SK-MEL-5 (cell line): ENCODE measurements around the gene PRX. TPM values are rescaled to one million over a fixed set of nuclear protein-coding genes. Genes with fewer than 3 reads are reported as not detected.
"Not testable (repeated sequence)": the region's sequence is repeated elsewhere in the genome, so short reads cannot be mapped to it uniquely, and the experiment has no call there.

Experiments used
- DNase-seq: peaks from one replicate; pipeline ENCODE4 v3.0.0-alpha.2; 2016; ENCODE audit warnings: low read depth, low spot score
- in situ Hi-C: cut with HindIII; loops from 2 replicates; pipeline ENCODE4 v1.10.0; 2016; ENCODE audit warnings: low sequenced_read_pairs, high pct_unique_total_duplicates, low pct_unique_long_range_greater_than_20kb
- polyA plus RNA-seq, 2 experiments: library from polyadenylated mRNA; depleted of rRNA; stranded (reverse); fragments of >200 nt; gene quantifications; 2 replicates each; pipeline ENCODE4 v1.2.3, GENCODE V29; 2015
- total RNA-seq: library from RNA; depleted of rRNA; stranded (reverse); fragments of >200 nt; shearing (Covaris generic); gene quantifications from 2 replicates; pipeline ENCODE4 v1.2.3, GENCODE V29; 2014; rRNA removed

PRX gene
- total RNA-seq, result 0.95 and 1.1 TPM in 2 replicates
- 1.3 TPM in 2 replicates for polyA plus RNA-seq (2015; cell fraction: cytosol; rRNA removed)
- polyA plus RNA-seq (2015; cell fraction: nucleus; rRNA removed), result 0.77 and 1.1 TPM in 2 replicates

GRCh38 chr19:40413291-40413845, at the start of gene PRX:
TSS of gene PRX (minus strand) at chr19:40413378. CDS start at chr19:40407932, 5,446 bp downstream.
- DNase-seq, result no peak
- in situ Hi-C loops, result no loop called here

- in situ Hi-C loops, result no loop called here
- DNase-seq, result no peak
Observed at GRCh38 chr19:40461669-40462221, 48.6 kb upstream of the PRX start.

- in situ Hi-C loops, result no loop called here
Observed at GRCh38 chr19:40460185-40460584, 47.0 kb upstream of the PRX start.

GRCh38 chr19:40458597-40458974, 45.4 kb upstream of the PRX start:
- in situ Hi-C loops, result no loop called here

More at GRCh38 chr19:40460185-40460584, 47.0 kb upstream of the PRX start:
- no peak for DNase-seq

GRCh38 chr19:40457953-40458596, 44.9 kb upstream of the PRX start:
- in situ Hi-C loops, result no loop called here
- no peak for DNase-seq

More at GRCh38 chr19:40458597-40458974, 45.4 kb upstream of the PRX start:
- no peak for DNase-seq

- in situ Hi-C loops, result no loop called here
- DNase-seq, result no peak
Observed at GRCh38 chr19:40457048-40457447, 43.9 kb upstream of the PRX start.

- in situ Hi-C loops, result not testable (repeated sequence)
Observed at GRCh38 chr19:40453943-40454342, 40.8 kb upstream of the PRX start.

GRCh38 chr19:40453151-40453735, 40.1 kb upstream of the PRX start:
- DNase-seq, result no peak
- in situ Hi-C loops, result no loop called here

More at GRCh38 chr19:40453943-40454342, 40.8 kb upstream of the PRX start:
- DNase-seq, result not testable (repeated sequence)

- DNase-seq, result no peak
- in situ Hi-C loops, result no loop called here
Observed at GRCh38 chr19:40452016-40452415, 38.8 kb upstream of the PRX start.

- in situ Hi-C loops, result no loop called here
- DNase-seq, result no peak
Observed at GRCh38 chr19:40450664-40451063, 37.5 kb upstream of the PRX start.

GRCh38 chr19:40449506-40449905, 36.3 kb upstream of the PRX start:
- no peak for DNase-seq
- in situ Hi-C loops, result no loop called here

- in situ Hi-C loops, result no loop called here
- no peak for DNase-seq
Observed at GRCh38 chr19:40446263-40446784, 33.1 kb upstream of the PRX start.

- in situ Hi-C loops, result no loop called here
- DNase-seq, result no peak
Observed at GRCh38 chr19:40445780-40446262, 32.6 kb upstream of the PRX start.

GRCh38 chr19:40444825-40445312, 31.7 kb upstream of the PRX start:
- DNase-seq, result no peak
- in situ Hi-C loops, result no loop called here

- in situ Hi-C loops, result no loop called here
- DNase-seq, result peak; percentile 92
Observed at GRCh38 chr19:40444000-40444824, 31.0 kb upstream of the PRX start, which contains the start of gene SERTAD3. TSS of gene SERTAD3 (minus strand) at chr19:40444335. CDS start at chr19:40442080, 2,255 bp downstream.

- in situ Hi-C loops, result no loop called here
- peak; percentile 99 for DNase-seq
Observed at GRCh38 chr19:40443131-40443999, 30.2 kb upstream of the PRX start.
